H1 (cell line): ENCODE data around the gene JAG1. TPM values are rescaled to one million over a fixed set of nuclear protein-coding genes. Genes with fewer than 3 reads are reported as not detected.

ENCODE experiments used
- CBX8 ChIP-seq: fragments of 300-800, 300-1000 bp; sonication (generic); IDR thresholded peaks from 2 replicates; pipeline ENCODE4 v1.7.1; 2016; ENCODE audit warnings: low read depth, low read length, borderline replicate concordance
- EP300 ChIP-seq, 2 experiments: IDR thresholded peaks; 1 replicate in 1 of 2; 2 replicates in 1 of 2; pipeline ENCODE4 v1.6.1; 2011 to 2012; ENCODE audit warnings: low read depth in 2 of 2, low read length in 2 of 2, mild to moderate bottlenecking in 2 of 2, borderline replicate concordance in 1 of 2, inconsistent platforms in 1 of 2, moderate library complexity in 1 of 2
- GABPA ChIP-seq: IDR thresholded peaks from 2 replicates; pipeline ENCODE4 v1.6.1; 2011; ENCODE audit warnings: mild to moderate bottlenecking, low read length, moderate library complexity, borderline replicate concordance; ENCODE audit not compliant: insufficient read depth
- HDAC6 ChIP-seq: IDR thresholded peaks from one replicate; pipeline ENCODE4 v1.7.1; 2012; ENCODE audit warnings: low read depth, mild to moderate bottlenecking, inconsistent platforms, low read length, moderate library complexity
- JUND ChIP-seq: IDR thresholded peaks from 2 replicates; pipeline ENCODE4 v1.6.1; 2011; ENCODE audit warnings: mild to moderate bottlenecking, improper control_type of control experiment, low read length
- KDM1A ChIP-seq: fragments of 200-600, 300-600 bp; sonication (generic); IDR thresholded peaks from 2 replicates; pipeline ENCODE4 v1.7.1; 2016; ENCODE audit warnings: mild to moderate bottlenecking, low read length, borderline replicate concordance
- KDM5A ChIP-seq: fragments of 200-600 bp; IDR thresholded peaks from 2 replicates; pipeline ENCODE4 v1.7.1; 2012; ENCODE audit warnings: mild to moderate bottlenecking, low read length, inconsistent platforms, mixed read lengths
- NANOG ChIP-seq: IDR thresholded peaks from 2 replicates; pipeline ENCODE4 v1.6.1; 2011; ENCODE audit warnings: low read length, low read depth, mild to moderate bottlenecking, inconsistent platforms; ENCODE audit not compliant: insufficient read depth, poor library complexity, severe bottlenecking
- PHF8 ChIP-seq: fragments of 200-600 bp; sonication (generic); conservative IDR thresholded peaks from 2 replicates; pipeline ENCODE4 v1.7.1; 2012; ENCODE audit warnings: low read depth, mild to moderate bottlenecking, inconsistent platforms, low read length, moderate library complexity
- POLR2A ChIP-seq, 2 experiments: IDR thresholded peaks; 1 replicate in 1 of 2; 2 replicates in 1 of 2; pipeline ENCODE4 v1.6.1; 2011; ENCODE audit warnings: low read depth in 2 of 2, low read length in 2 of 2, mild to moderate bottlenecking in 2 of 2; ENCODE audit errors: control extremely low read depth in 1 of 2
- POU5F1 ChIP-seq: IDR thresholded peaks from 2 replicates; pipeline ENCODE4 v1.6.1; 2011; ENCODE audit warnings: low read depth, mild to moderate bottlenecking, low read length, moderate library complexity
- RAD21 ChIP-seq, 2 experiments: IDR thresholded peaks in 1 of 2; conservative IDR thresholded peaks in 1 of 2; 2 replicates each; pipeline ENCODE4 v1.6.1; 2011; ENCODE audit warnings: low read depth in 2 of 2, low read length in 2 of 2, improper control_type of control experiment in 1 of 2, inconsistent platforms in 1 of 2, mild to moderate bottlenecking in 1 of 2, moderate library complexity in 1 of 2
- RFX5 ChIP-seq: IDR thresholded peaks from 2 replicates; pipeline ENCODE4 v1.6.1; 2011; ENCODE audit warnings: low read depth, low read length, improper control_type of control experiment, borderline replicate concordance
- SP2 ChIP-seq: IDR thresholded peaks from 2 replicates; pipeline ENCODE4 v1.6.1; 2012; ENCODE audit warnings: mild to moderate bottlenecking, low read length, inconsistent platforms
- SP4 ChIP-seq: IDR thresholded peaks from 2 replicates; pipeline ENCODE4 v1.6.1; 2012; ENCODE audit warnings: low read length, inconsistent platforms
- TBP ChIP-seq: IDR thresholded peaks from 2 replicates; pipeline ENCODE4 v1.6.1; 2011; ENCODE audit warnings: low read depth, low read length, improper control_type of control experiment
- TEAD4 ChIP-seq: IDR thresholded peaks from 2 replicates; pipeline ENCODE4 v1.6.1; 2012; ENCODE audit warnings: low read depth, low read length, inconsistent platforms, mixed read lengths
- YY1 ChIP-seq: IDR thresholded peaks from 2 replicates; pipeline ENCODE4 v1.6.1; 2011; ENCODE audit warnings: low read depth, mild to moderate bottlenecking, low read length
- polyA plus RNA-seq, 7 experiments: library from polyadenylated mRNA; depleted of rRNA in 3 of 7; stranded (reverse) in 5 of 7; unstranded in 2 of 7; fragments of >200 nt in 5 of 7; fragments of 200-250 nt in 2 of 7; gene quantifications; 1 replicate in 5 of 7; 2 replicates in 1 of 7; 4 replicates in 1 of 7; pipeline versions ENCODE4 v1.2.1 to v1.2.3, GENCODE V29; 2011 to 2013; ENCODE audit warnings: missing spikeins in 2 of 7, mixed read lengths in 2 of 7
- total RNA-seq: library from RNA; stranded (reverse); fragmentation: NEBNext Ultra II Directional; extraction: Animal tissue kit (Norgen Biotek cat#: 25700); gene quantifications from 2 replicates; pipeline ENCODE4 v1.2.1, GENCODE V29; 2021
- TF ChIP-seq, protein P1 (sequence below): IDR thresholded peaks from 2 replicates; pipeline ENCODE4 v1.6.1; 2012; ENCODE audit warnings: inconsistent platforms
- TF ChIP-seq, protein P2 (sequence below): IDR thresholded peaks from 2 replicates; pipeline ENCODE4 v1.6.1; 2012; ENCODE audit warnings: low read length, inconsistent platforms

JAG1 gene
- total and polyA plus RNA-seq, 2 of the 8 experiments (the other 6 are each of a cell fraction or from before 2014, with no cell fraction given), result 13.5 to 27.3 TPM

DNA sequence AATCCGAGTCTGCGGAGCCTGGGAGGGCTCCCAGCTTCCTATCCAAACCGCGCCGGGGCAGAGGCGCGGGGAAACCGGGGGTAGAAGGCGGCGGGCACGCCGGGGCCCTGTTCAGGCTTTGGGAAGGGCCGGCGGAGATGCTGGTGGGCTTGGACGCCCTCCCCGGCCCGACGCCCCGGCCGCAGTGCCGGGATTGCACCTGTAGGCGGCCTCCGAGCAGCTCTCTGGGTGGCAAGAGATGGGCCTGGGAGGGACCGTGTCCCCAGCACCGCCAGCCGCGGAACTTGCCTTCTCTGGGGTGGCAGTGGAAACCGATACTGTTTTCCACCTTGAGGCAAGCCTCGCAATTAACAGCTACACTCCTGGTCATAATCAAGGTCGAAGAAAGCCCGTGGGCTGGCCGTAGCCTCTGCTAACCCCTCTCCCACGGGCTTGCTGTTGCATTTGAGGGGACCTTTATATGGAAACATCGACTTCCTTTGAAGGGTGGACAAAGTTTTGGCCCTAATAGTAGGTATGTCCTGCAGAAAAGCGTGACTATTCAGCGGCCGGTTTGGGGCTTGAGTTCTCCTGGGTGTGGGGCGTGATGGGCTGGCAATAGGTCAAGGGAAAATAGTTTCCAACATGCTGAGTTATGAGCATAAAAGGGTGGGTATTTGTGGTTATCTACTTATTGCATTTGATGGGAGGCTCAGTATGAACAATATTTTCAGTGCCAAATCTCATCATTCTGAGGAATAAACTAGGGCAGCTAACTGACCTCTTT lies 1.1 kb upstream of the JAG1 start (continued):
- TF ChIP-seq TEAD4 (no peak), RAD21 (IDR thresholded peaks at IDR 0.05 in 1 of 2, conservative IDR thresholded peaks at IDR 0.05 in 1 of 2; ENCODE audit: low read depth in 2 of 2, low read length in 2 of 2) (peak; percentile 75 to 82), NANOG (no peak), KDM1A (no peak), POLR2A (IDR thresholded peaks at IDR 0.05; ENCODE audit: control extremely low read depth in 1 of 2, low read depth in 2 of 2, low read length in 2 of 2) (no peak), RFX5 (no peak), SP4 (no peak), YY1 (no peak), KDM5A (no peak), POU5F1 (no peak), EP300 (IDR thresholded peaks at IDR 0.05; ENCODE audit: borderline replicate concordance in 1 of 2, low read depth in 2 of 2, low read length in 2 of 2) (no peak), JUND (no peak), GABPA (no peak), CBX8 (no peak), HDAC6 (no peak), PHF8 (no peak), TBP (0 out of 2 replicates have a peak, but pooled peaks have one; percentile 33), SP2 (no peak)
- TF ChIP-seq, protein P1, sequence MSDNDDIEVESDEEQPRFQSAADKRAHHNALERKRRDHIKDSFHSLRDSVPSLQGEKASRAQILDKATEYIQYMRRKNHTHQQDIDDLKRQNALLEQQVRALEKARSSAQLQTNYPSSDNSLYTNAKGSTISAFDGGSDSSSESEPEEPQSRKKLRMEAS, result no peak
- TF ChIP-seq, protein P2, sequence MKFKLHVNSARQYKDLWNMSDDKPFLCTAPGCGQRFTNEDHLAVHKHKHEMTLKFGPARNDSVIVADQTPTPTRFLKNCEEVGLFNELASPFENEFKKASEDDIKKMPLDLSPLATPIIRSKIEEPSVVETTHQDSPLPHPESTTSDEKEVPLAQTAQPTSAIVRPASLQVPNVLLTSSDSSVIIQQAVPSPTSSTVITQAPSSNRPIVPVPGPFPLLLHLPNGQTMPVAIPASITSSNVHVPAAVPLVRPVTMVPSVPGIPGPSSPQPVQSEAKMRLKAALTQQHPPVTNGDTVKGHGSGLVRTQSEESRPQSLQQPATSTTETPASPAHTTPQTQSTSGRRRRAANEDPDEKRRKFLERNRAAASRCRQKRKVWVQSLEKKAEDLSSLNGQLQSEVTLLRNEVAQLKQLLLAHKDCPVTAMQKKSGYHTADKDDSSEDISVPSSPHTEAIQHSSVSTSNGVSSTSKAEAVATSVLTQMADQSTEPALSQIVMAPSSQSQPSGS, result no peak
